HG03571 (cell line): ENCODE data around the gene SPINK13.
"Not testable (repeated sequence)": the region's sequence is repeated elsewhere in the genome, so short reads cannot be mapped to it uniquely, and the experiment has no call there.

Experiments
- ATAC-seq: cut with Tn5 transposase; IDR thresholded peaks from one replicate; pipeline ENCODE4 v1.9.1; 2021; ENCODE audit not compliant: unreplicated experiment

The SPINK13 gene, protein sequence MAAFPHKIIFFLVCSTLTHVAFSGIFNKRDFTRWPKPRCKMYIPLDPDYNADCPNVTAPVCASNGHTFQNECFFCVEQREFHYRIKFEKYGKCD

GRCh38 chr5:148268566-148268965, at the start of gene SPINK13:
Gene SPINK13, plus strand, starts transcription at chr5:148268794. Its CDS starts 1,279 bp downstream, at chr5:148270073.
- ATAC-seq: no peak

- ATAC-seq: no peak
Observed at GRCh38 chr5:148221508-148221907, 47.1 kb upstream of the SPINK13 start.

- ATAC-seq: no peak
Observed at GRCh38 chr5:148224117-148224742, 44.4 kb upstream of the SPINK13 start.

DNA sequence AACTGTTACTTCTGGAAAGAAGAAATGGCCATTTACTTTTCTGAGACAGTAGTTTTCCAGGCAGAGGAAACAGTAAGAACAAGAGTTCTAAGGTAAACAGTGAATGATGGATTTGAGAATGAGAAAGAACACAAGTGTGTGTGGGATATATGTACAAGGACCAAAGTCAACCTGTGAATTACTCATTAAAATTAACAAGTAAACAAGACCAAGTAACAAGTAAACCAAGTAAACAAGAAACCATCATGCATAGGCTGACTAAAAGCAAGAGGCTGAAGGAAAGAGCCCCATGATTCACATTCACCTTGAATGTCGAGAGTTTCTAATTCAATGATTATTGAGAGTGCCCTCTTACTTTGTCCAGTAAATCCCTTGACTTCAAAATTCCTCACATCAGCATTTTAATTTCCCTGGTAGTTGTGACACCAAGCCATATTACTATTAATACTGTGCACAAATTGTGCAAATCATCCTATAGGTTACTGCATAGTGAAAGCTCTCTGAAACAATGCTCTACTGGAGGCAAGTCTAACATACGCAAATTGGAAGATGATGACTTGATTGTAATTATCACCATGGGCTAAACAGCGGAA, 40.1 kb upstream of the SPINK13 start:
- ATAC-seq: no peak

GRCh38 chr5:148229840-148230239, 38.8 kb upstream of the SPINK13 start:
- ATAC-seq: no peak

DNA sequence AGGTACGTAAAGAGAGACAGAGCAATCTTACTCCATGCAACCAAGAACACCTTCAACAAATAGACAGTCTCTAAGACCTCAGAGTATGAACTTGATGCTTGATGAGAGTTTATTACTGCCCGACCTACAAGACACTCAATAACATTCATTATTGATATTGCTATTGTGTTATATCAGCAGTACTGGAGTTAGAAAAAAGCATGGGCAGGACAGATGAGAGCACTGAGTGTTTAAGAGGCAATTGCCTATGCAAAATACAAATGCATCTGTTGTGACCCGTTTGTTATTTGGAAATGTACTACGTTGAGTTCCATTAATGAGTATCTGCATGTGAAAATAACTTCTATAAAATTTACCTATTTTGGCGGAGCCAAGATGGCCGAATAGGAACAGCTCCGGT, 38.4 kb upstream of the SPINK13 start:
- ATAC-seq: no peak

- no peak for ATAC-seq
Observed at GRCh38 chr5:148237785-148238417, 30.7 kb upstream of the SPINK13 start.

DNA sequence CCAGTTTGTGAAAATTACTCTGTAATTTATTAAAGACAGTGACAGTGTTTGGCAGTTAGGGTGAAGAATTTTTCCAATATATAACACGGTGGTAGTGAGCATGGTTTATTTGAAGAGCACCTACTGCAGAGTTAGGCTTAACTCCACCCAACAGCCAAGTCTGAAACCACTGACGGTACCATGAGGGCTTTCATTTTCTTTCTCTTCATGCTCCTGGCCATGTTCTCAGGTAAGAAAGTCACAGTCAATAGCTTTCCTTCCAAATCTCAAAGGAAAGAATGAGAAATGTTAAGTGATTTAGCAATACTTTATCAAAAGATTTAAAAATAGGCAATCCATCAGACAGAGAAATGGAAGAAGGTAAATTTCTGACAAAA, 30.2 kb upstream of the SPINK13 start, which contains the start of gene MARCOL:
Gene MARCOL (plus strand): TSS at position 108 of the 377 bp plus-strand sequence. CDS start 73 bp downstream, at position 181.
- no peak for ATAC-seq

- no peak for ATAC-seq
Observed at GRCh38 chr5:148248894-148249293, 19.7 kb upstream of the SPINK13 start.

GRCh38 chr5:148255456-148255855, 13.1 kb upstream of the SPINK13 start:
- no peak for ATAC-seq

- no peak for ATAC-seq
Observed at GRCh38 chr5:148259288-148259687, 9.3 kb upstream of the SPINK13 start.

DNA sequence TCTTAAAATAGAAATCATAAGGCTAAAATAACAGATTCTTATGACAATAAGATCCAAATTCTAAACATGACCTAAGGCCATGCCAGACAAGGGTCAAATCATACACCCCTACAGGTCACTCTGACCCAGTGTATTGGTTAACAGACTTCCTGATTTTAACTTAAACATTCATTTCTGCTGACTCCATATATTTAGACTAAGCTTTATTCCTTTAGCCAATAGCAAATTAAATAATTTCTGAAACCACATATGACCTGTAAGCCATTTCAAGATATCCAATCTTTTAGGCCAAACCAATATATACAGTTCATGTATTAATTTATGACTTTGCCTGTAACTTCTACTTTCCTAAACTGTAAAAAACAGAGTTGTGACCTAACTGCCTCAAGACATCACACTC, 7.4 kb upstream of the SPINK13 start:
- ATAC-seq: no peak

DNA sequence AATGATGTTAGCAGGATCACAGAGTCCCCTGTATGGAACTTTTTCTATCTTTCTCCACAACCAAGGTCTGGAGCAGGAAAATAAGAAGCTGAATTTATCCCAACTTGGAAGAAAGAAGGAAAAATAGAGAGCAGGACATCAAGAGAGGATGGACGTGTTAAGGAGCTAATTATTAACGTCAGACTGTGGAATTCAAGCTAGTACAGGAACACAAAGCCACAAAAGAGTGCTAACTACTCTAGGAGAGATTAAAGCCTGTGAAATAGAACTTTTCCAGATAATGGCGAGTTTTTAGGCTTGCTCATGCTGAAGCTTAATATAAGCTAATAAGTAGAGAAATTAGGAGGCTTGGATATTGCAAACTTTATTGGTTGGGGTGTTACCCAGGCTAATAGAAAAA, 632 bp upstream of the SPINK13 start:
- no peak for ATAC-seq

GRCh38 chr5:148275129-148275528, 6.5 kb downstream of the SPINK13 start:
- not testable (repeated sequence) for ATAC-seq

- ATAC-seq: not testable (repeated sequence)
Observed at GRCh38 chr5:148280893-148281292, 12.3 kb downstream of the SPINK13 start.

- not testable (repeated sequence) for ATAC-seq
Observed at GRCh38 chr5:148281336-148281735, 12.7 kb downstream of the SPINK13 start.

DNA sequence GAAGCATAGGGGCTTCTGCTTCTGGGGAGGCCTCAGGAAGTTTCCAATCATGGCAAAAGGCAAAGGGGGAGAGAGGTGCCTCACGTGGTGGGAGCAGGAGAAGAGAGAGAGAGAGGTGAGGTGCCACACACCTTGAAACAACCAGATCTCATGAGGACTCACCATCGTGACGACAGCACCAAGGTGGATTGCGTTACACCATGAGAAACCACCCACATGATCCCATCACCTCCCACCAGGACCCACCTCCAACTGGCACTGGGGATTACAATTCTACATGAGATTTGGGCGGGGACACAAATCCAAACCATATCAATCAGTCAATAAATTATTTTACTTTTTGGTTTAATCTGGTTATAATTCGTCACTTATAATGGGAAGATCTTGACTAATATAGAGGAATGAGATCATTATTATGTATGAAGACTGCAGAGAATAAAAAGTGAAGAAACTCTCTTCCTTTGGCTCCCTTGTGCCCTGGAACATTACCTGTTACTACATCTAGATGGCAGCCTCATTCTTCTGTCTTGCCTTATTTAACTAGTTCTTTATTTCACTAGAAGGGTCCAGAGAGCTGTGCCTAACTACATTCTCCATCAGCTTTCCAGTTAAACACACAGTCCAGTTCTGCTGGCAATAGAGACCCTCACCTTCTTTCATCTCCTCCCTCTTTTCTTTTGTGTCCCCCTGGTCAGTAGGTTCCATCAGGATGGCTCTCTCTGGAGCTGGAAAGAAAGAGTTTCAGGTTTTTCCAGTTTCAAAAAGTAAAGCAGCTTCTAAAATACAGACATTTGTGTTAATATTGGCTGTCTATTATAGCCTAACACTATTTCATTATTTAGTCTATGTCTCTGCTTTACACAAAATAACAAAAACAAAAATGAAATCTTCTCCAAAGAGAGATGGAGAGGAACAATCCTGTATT, 21.9 kb downstream of the SPINK13 start:
- no peak for ATAC-seq

- ATAC-seq: no peak
Observed at GRCh38 chr5:148297731-148298130, 29.1 kb downstream of the SPINK13 start.

DNA sequence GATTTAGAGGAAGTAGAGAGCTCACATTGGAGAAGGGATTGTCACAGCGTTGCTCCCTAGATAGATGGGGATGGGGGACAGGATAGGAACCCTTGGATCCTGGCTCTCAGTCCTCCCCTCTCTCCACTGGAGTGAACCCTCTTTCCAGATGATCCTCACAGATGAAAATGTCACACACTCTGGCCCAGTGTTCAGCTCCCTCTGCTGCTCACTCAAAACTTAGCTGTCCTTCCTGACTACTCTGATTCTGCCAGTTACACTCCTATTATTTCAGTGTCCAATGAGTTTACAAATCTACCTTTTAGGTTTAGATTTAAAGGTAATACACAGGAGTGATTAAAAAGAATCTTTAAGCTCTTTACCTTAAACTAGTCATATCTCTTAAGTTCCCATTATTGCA, 37.9 kb downstream of the SPINK13 start:
- ATAC-seq: no peak

DNA sequence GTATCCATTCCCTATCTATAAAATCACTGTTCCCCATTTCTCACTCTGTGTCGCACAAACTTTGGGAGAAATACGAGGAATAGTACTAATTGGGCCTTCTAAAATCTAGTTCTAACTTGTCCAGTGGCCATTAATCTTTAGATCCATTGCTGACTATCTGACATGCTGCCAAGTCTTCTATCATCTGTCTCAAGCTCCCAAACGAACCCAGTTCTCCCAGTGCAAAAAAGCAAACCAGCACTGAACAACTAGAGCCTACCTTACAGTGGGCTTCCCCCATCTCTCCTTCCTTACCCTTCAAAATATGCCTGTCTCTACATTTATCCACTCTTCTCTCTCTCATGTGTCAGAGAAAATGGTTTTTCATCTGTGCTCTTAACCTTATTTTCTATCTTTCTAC, 40.4 kb downstream of the SPINK13 start:
- no peak for ATAC-seq

DNA sequence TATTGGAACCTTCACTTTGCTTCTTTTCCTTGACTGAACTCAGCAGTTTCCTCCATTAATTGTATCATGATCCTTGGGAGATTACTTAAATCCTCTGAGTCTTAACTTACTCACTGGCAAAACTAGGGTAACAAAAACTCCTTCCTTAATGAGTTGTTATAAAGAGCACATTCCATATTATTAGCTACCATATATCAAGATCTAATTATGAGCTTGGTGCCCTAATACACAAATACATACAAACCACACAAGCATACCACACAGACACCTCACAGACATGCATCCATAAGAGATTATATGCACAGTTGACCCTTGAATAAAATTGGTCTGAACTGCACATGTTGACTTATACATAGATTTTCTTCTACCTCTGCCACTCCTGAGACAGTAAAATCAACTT, 41.2 kb downstream of the SPINK13 start:
- no peak for ATAC-seq
